AG09309 (cell line): ENCODE data around the gene RFTN2.

ENCODE experiments used
- DNase-seq: peaks from one replicate; pipeline ENCODE4 v3.0.0-alpha.2; 2010; ENCODE audit warnings: low read depth
- H3K4me3 ChIP-seq: 2 replicates; pipeline ENCODE4 v1.5.1; 2011; ENCODE audit warnings: mild to moderate bottlenecking, low read depth, low read length, moderate library complexity; ENCODE audit not compliant: control insufficient read depth
- TF ChIP-seq, protein P1 (sequence below): IDR thresholded peaks from 2 replicates; pipeline ENCODE4 v1.5.1; 2011; ENCODE audit warnings: mild to moderate bottlenecking, low read depth, low read length, inconsistent platforms; ENCODE audit not compliant: insufficient read depth, control insufficient read depth; ENCODE audit errors: missing control alignments

RFTN2 gene

GRCh38 chr2:197548582-197548981 is 126.8 kb downstream of the RFTN2 start:
- TF ChIP-seq, protein P1, sequence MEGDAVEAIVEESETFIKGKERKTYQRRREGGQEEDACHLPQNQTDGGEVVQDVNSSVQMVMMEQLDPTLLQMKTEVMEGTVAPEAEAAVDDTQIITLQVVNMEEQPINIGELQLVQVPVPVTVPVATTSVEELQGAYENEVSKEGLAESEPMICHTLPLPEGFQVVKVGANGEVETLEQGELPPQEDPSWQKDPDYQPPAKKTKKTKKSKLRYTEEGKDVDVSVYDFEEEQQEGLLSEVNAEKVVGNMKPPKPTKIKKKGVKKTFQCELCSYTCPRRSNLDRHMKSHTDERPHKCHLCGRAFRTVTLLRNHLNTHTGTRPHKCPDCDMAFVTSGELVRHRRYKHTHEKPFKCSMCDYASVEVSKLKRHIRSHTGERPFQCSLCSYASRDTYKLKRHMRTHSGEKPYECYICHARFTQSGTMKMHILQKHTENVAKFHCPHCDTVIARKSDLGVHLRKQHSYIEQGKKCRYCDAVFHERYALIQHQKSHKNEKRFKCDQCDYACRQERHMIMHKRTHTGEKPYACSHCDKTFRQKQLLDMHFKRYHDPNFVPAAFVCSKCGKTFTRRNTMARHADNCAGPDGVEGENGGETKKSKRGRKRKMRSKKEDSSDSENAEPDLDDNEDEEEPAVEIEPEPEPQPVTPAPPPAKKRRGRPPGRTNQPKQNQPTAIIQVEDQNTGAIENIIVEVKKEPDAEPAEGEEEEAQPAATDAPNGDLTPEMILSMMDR = no peak
- H3K4me3 ChIP-seq = no peak overlapping the region
- DNase-seq = no peak

- TF ChIP-seq, protein P1 = no peak
- no peak overlapping the region for H3K4me3 ChIP-seq
- no peak for DNase-seq
Measured at GRCh38 chr2:197547163-197547900, 128.1 kb downstream of the RFTN2 start.

- no peak for DNase-seq
- TF ChIP-seq, protein P1 = no peak
Measured at GRCh38 chr2:197543206-197543605, 132.2 kb downstream of the RFTN2 start.

DNA sequence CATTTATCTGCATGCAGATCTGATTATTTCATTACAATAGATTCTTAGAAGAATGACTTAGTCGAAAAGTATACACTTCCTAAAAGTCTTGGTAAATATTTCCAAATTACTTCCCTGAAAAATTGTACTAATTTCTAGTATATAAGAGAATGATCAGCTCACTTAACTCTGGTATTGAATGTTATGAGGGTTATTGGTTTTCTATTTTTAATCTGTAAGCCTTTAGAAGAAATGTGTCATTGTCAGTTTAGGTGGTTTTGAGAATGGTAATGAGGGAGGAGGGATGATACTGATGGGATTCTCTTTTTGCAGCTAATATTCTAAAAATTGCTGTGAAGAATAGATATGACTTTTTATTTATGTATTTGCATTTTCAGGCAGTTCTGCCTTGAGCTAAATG is 135.7 kb downstream of the RFTN2 start:
- DNase-seq = no peak
- no peak overlapping the region for H3K4me3 ChIP-seq
- TF ChIP-seq, protein P1 = no peak

More at GRCh38 chr2:197543206-197543605, 132.2 kb downstream of the RFTN2 start:
- no peak overlapping the region for H3K4me3 ChIP-seq

- no peak overlapping the region for H3K4me3 ChIP-seq
- TF ChIP-seq, protein P1 = no peak
- DNase-seq = no peak
Measured at GRCh38 chr2:197538412-197538811, 137.0 kb downstream of the RFTN2 start.
